Neural progenitor cell (in vitro differentiated cells): ENCODE measurements around the gene TFF2. TPM values are rescaled to one million over a fixed set of nuclear protein-coding genes. Genes with fewer than 3 reads are reported as not detected.

Experiments used
- DNase-seq: peaks from one replicate; pipeline ENCODE4 v3.0.0-alpha.2; 2016; ENCODE audit warnings: low spot score
- H2AFZ ChIP-seq: fragments of 200-600 bp; sonication (generic); replicated peaks from 2 replicates; pipeline ENCODE4 v1.6.1; 2016; ENCODE audit warnings: antibody characterized with exemption
- H3F3A ChIP-seq: fragments of 200-600 bp; sonication (generic); 2 replicates; pipeline ENCODE4 v1.6.1; 2016; ENCODE audit warnings: antibody characterized with exemption, low read depth
- H3K27ac ChIP-seq: fragments of 200-600 bp; sonication (generic); 2 replicates; pipeline ENCODE4 v1.5.1; 2016; ENCODE audit warnings: mild to moderate bottlenecking
- H3K27me3 ChIP-seq: fragments of 200-600 bp; sonication (generic); 2 replicates; pipeline ENCODE4 v1.6.1; 2016; ENCODE audit warnings: mild to moderate bottlenecking, moderate library complexity
- H3K36me3 ChIP-seq: fragments of 200-600 bp; sonication (generic); 2 replicates; pipeline ENCODE4 v1.5.1; 2016
- H3K4me1 ChIP-seq: fragments of 200-600 bp; sonication (generic); 2 replicates; pipeline ENCODE4 v1.6.1; 2016; ENCODE audit warnings: mixed run types
- H3K4me2 ChIP-seq: fragments of 200-600 bp; sonication (generic); 2 replicates; pipeline ENCODE4 v1.6.1; 2016
- H3K4me3 ChIP-seq: fragments of 200-600 bp; sonication (generic); 2 replicates; pipeline ENCODE4 v1.5.1; 2016
- H3K79me2 ChIP-seq: fragments of 200-600 bp; sonication (generic); 2 replicates; pipeline ENCODE4 v1.6.1; 2016; ENCODE audit warnings: low read depth
- H3K9ac ChIP-seq: fragments of 200-600 bp; sonication (generic); 2 replicates; pipeline ENCODE4 v1.6.1; 2016
- H3K9me3 ChIP-seq: fragments of 200-600 bp; sonication (generic); 2 replicates; pipeline ENCODE4 v1.5.1; 2016; ENCODE audit warnings: low read depth
- H4K20me1 ChIP-seq: fragments of 200-600 bp; sonication (generic); 2 replicates; pipeline ENCODE4 v1.6.1; 2016; ENCODE audit warnings: low read depth
- H3K27ac Mint-ChIP-seq: 3 replicates; pipeline ENCODE4 v1.8.0; 2021; ENCODE audit warnings: mixed read lengths
- H3K27me3 Mint-ChIP-seq: 2 replicates; pipeline ENCODE4 v1.8.0; 2022; ENCODE audit warnings: low read depth, mild to moderate bottlenecking, inconsistent platforms, moderate library complexity, mixed read lengths; ENCODE audit not compliant: insufficient read depth
- H3K36me3 Mint-ChIP-seq: 3 replicates; pipeline ENCODE4 v1.8.0; 2021; ENCODE audit warnings: mixed read lengths
- H3K4me1 Mint-ChIP-seq: 3 replicates; pipeline ENCODE4 v1.8.0; 2021; ENCODE audit warnings: mixed read lengths
- H3K4me3 Mint-ChIP-seq: 3 replicates; pipeline ENCODE4 v1.8.0; 2021; ENCODE audit warnings: mild to moderate bottlenecking, moderate library complexity, mixed read lengths
- H3K9me3 Mint-ChIP-seq: 3 replicates; pipeline ENCODE4 v1.8.0; 2020; ENCODE audit warnings: mixed read lengths
- EZH2 ChIP-seq: fragments of 200-600 bp; sonication (generic); IDR thresholded peaks from 2 replicates; pipeline ENCODE4 v1.6.1; 2017; ENCODE audit warnings: antibody characterized with exemption, mild to moderate bottlenecking, moderate library complexity
- EZH2phosphoT487 ChIP-seq: fragments of 200-600 bp; sonication (generic); IDR thresholded peaks from 2 replicates; pipeline ENCODE4 v1.6.1; 2017; ENCODE audit warnings: antibody characterized with exemption
- total RNA-seq: library from RNA; depleted of rRNA; stranded (reverse); fragments of >200 nt; gene quantifications from 2 replicates; pipeline ENCODE4 v1.2.3, GENCODE V29; 2015; ENCODE audit warnings: low replicate concordance
- TF ChIP-seq, protein P1 (sequence below): fragments of 200-600 bp; sonication (generic); IDR thresholded peaks from 2 replicates; pipeline ENCODE4 v1.5.1; 2017; ENCODE audit warnings: antibody characterized with exemption, mild to moderate bottlenecking

TFF2 gene
- total RNA-seq, 1 donor from 2014 or later = not detected

DNA sequence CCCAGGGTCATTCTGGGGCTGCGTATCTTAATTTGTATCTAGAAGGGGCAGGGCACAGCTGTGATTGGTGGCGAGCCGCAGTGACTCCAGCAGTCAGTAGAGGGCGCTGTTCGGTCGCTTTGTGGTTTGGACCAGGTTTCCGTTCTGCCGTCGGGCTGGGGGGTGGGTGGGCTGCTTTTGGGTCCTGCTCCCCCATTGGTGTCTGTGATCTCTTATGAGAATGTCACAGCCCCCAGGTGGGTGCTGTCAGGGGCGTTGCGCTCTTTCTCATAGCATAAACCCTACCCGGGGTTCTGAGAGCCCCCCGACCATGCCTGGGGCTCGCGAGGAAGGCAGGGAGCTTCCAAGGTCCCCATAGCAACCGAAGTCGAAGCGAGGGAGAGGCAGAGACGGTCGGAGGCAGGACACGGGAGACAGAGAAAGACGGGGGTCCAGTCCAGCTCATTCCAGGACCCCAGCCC is 41.0 kb downstream of the TFF2 start:
- H3K79me2 ChIP-seq = no peaks in the 10 kb centered on the region
- peaks cover 20% of the 10 kb centered on the region for H3K4me1 ChIP-seq
- peak; percentile 79 for DNase-seq
- H2AFZ ChIP-seq = peak overlapping the region; percentile 98
- peak overlapping the region; percentile 47 for H3K4me3 ChIP-seq
- H3K27ac ChIP-seq = no peak overlapping the region
- no peaks in the 10 kb centered on the region for H3K9me3 ChIP-seq
- peaks cover 2% of the 10 kb centered on the region for H3F3A ChIP-seq
- H3K9ac ChIP-seq = no peak overlapping the region
- no peaks in the 10 kb centered on the region for H3K36me3 ChIP-seq
- no peaks in the 10 kb centered on the region for H3K9me3 Mint-ChIP-seq
- no peak overlapping the region for H3K27ac Mint-ChIP-seq
- peaks cover 39% of the 10 kb centered on the region for H3K4me1 Mint-ChIP-seq
- H3K4me2 ChIP-seq = peak overlapping the region; percentile 91
- H3K36me3 Mint-ChIP-seq = no peaks in the 10 kb centered on the region
- peaks cover 4% of the 10 kb centered on the region for H3K27me3 Mint-ChIP-seq
- peaks cover 6% of the 10 kb centered on the region for H3K27me3 ChIP-seq
- H3K4me3 Mint-ChIP-seq = peak overlapping the region; percentile 72
- TF ChIP-seq, protein P1, sequence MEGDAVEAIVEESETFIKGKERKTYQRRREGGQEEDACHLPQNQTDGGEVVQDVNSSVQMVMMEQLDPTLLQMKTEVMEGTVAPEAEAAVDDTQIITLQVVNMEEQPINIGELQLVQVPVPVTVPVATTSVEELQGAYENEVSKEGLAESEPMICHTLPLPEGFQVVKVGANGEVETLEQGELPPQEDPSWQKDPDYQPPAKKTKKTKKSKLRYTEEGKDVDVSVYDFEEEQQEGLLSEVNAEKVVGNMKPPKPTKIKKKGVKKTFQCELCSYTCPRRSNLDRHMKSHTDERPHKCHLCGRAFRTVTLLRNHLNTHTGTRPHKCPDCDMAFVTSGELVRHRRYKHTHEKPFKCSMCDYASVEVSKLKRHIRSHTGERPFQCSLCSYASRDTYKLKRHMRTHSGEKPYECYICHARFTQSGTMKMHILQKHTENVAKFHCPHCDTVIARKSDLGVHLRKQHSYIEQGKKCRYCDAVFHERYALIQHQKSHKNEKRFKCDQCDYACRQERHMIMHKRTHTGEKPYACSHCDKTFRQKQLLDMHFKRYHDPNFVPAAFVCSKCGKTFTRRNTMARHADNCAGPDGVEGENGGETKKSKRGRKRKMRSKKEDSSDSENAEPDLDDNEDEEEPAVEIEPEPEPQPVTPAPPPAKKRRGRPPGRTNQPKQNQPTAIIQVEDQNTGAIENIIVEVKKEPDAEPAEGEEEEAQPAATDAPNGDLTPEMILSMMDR = peak; percentile 85
- TF ChIP-seq EZH2 = no peak
- TF ChIP-seq EZH2phosphoT487 = no peak
- H4K20me1 ChIP-seq = no peaks in the 10 kb centered on the region

DNA sequence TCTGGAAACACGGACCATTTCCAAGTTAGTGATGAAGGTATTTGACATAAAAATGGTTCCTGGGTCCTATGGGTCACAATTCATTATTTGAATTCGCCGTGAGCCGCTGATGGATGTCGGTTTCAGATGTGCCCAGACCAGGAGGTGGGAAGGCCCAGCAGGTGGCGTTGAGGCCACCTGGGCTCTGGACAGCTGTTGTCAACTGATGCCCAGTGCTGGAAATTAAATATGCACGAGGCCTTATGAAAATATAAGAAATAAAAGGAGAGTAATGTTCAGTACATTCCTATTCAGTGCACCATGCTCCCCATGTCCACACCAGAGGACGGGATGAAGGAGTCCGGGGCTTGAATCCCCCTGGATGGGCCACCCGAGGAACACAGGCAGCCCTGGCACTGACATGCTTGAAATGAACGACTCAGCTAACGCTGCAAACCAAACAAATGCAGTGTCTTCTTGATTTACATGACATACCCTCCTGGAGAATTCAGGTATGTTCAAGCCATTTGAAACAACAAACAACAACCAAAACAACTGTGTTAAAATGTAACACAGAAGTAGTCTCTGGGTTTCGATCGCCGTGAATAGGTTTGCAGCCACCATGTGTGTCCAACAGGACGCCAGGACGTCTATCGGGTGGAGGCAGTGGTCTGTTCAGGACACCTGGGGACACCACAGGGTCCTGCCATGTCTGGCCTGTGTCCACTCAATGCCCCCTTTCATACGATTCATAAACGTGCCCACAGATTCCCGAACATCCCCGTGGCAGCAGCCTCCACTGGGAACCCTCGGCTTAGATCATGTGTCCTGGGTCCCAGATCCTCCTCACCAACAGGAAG is 41.7 kb downstream of the TFF2 start:
- no peak overlapping the region for H3K4me3 ChIP-seq
- no peaks in the 10 kb centered on the region for H3K79me2 ChIP-seq
- TF ChIP-seq EZH2 (no peak), EZH2phosphoT487 (no peak)
- TF ChIP-seq, protein P1 = no peak
- Mint-ChIP-seq H3K9me3 (no peaks in the 10 kb centered on the region), H3K4me1 (peaks cover 35% of the 10 kb centered on the region), H3K27ac (no peak overlapping the region), H3K27me3 (peaks cover 3% of the 10 kb centered on the region), H3K4me3 (peak overlapping the region; percentile 72), H3K36me3 (no peaks in the 10 kb centered on the region)
- H3K27me3 ChIP-seq = peaks cover 6% of the 10 kb centered on the region
- H4K20me1 ChIP-seq = no peaks in the 10 kb centered on the region
- no peaks in the 10 kb centered on the region for H3K36me3 ChIP-seq
- H3K9me3 ChIP-seq = no peaks in the 10 kb centered on the region
- no peak overlapping the region for H3K27ac ChIP-seq
- H3K4me2 ChIP-seq = peak overlapping the region; percentile 91
- H3F3A ChIP-seq = no peaks in the 10 kb centered on the region
- no peak for DNase-seq
- H2AFZ ChIP-seq = peak overlapping the region; percentile 98
- H3K4me1 ChIP-seq = peaks cover 15% of the 10 kb centered on the region
- no peak overlapping the region for H3K9ac ChIP-seq

DNA sequence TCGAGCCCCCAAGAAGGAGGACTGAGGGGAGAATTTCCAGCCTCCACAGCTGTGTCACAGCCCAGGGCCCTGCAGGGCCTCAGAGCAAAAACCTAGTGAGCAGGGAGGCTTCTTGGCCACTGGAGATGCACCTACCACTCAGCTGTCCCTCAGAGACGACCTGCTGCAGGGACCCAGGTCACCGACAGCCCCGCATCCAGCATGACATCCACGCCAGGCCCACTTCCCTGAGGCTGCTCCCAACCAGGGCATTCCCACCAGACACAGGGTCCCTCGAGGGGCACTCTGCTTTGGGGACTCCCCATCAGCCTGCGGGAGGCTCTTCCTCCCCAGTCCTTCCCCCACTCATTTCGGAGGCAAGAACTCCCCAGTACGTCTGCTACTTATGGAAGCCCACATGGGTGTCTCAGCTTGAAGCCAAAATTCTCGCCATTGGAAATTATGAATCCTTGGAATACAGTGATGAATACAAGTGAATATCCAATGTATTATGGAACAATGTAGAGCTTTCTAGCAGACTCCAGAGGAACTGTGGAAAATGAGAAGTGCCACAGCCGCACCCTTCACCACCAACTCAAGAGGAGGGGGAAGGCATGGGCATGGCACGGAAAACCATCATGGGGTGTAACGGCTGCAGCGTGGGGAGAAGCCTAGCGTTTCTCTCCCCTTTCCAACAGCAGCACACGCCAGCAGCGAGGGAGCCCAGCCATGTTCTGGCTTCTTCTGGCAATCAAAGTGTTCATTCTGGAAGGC is 42.5 kb downstream of the TFF2 start:
- H3K4me1 Mint-ChIP-seq = peaks cover 29% of the 10 kb centered on the region
- Histone ChIP-seq H3K9me3 (no peaks in the 10 kb centered on the region), H3K36me3 (no peaks in the 10 kb centered on the region), H3K4me1 (peaks cover 7% of the 10 kb centered on the region), H3K4me3 (no peak overlapping the region), H2AFZ (no peak overlapping the region), H3K4me2 (no peak overlapping the region), H4K20me1 (no peaks in the 10 kb centered on the region), H3K27me3 (peaks cover 6% of the 10 kb centered on the region), H3K79me2 (no peaks in the 10 kb centered on the region), H3F3A (no peaks in the 10 kb centered on the region), H3K27ac (no peak overlapping the region), H3K9ac (no peak overlapping the region)
- no peak for TF ChIP-seq EZH2
- TF ChIP-seq EZH2phosphoT487 = no peak
- TF ChIP-seq, protein P1 = no peak
- H3K4me3 Mint-ChIP-seq = no peak overlapping the region
- no peak for DNase-seq
- H3K27me3 Mint-ChIP-seq = peaks cover 2% of the 10 kb centered on the region
- no peak overlapping the region for H3K27ac Mint-ChIP-seq
- no peaks in the 10 kb centered on the region for H3K9me3 Mint-ChIP-seq
- no peaks in the 10 kb centered on the region for H3K36me3 Mint-ChIP-seq
